HG03175 (cell line): ENCODE data around the gene ZSWIM7.

ENCODE experiments used
- ATAC-seq: cut with Tn5 transposase; IDR thresholded peaks from one replicate; pipeline ENCODE4 v1.9.1; 2021; ENCODE audit warnings: mild to moderate bottlenecking, moderate library complexity; ENCODE audit not compliant: unreplicated experiment

The ZSWIM7 gene

GRCh38 chr17:15935891-15936290 lies 63.6 kb downstream of the ZSWIM7 start:
- ATAC-seq: no peak

DNA sequence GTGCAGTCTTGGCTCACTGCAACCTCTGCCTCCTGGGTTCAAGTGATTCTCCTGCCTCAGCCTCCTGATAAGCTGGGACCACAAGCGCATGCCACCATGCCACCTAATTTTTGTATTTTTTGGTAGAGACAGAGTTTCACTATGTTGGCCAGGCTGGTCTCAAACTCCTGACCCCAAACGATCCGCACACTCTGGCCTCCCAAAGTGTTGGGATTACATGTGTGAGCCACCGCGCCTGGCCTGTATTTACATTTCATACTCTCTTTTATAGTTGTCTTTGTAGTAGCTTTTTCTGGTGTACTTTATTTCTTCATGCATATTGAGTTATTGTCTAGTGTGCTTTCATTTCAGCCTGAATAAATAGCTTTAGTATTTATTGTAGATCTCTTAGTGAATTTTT lies 64.6 kb downstream of the ZSWIM7 start:
- no peak for ATAC-seq

GRCh38 chr17:15931394-15931793 lies 68.1 kb downstream of the ZSWIM7 start:
- ATAC-seq: no peak

- ATAC-seq: no peak
Measured at GRCh38 chr17:15930426-15930825, 69.1 kb downstream of the ZSWIM7 start.

- ATAC-seq: no peak
Measured at GRCh38 chr17:15929941-15930340, 69.6 kb downstream of the ZSWIM7 start.

DNA sequence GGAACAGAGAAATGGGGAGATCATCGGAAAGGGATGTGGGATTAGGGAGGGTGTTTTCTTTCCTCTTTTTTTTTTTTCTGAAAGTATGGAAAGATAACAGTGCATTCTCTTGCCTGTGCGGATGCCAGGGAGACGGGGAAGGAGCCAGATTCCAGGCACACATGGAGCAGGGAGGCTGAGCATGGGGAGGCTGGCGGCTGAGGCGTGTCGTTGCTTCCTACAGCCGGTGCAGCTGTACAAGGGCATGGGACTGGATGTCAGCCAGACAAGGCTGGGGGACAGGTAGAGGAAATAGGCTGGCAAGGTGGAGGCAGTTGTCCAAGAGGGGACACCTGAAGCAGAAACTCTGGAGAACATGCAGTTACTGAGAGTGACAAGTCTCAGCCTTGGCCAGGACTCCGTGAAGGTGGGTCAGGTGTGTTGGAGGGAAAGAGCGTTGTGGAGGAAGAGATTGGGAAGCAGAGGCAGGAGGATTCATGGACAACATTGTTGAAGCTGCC lies 71.2 kb downstream of the ZSWIM7 start:
- ATAC-seq: no peak
